Activated T-helper 9 cell treated with anti-CD3 and anti-CD28 coated beads, Interleukin-2, amount 50 U/mL, for 16 hours (primary cell): ENCODE measurements around the gene CAMKK2.
"Not testable (repeated sequence)": the region's sequence is repeated elsewhere in the genome, so short reads cannot be mapped to it uniquely, and the experiment has no call there.

Experiments used
- DNase-seq: peaks from one replicate; pipeline ENCODE4 v3.0.0-alpha.2; 2020; ENCODE audit warnings: low read depth

Gene CAMKK2

DNA sequence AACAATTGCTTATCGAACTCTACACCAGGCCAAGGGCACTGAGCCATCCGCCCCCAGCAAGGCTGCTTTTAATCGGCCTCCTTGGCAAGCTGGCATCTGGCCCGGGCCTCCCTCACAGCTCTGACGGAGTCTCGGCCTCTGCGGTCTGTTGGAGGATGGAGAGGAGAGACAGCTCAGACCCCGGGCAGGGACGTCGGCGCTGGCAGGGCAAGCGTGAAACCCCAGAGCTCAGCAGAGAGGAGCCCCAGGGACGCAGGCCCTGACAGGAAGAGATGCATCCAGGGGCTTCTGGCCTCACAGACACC is 17.5 kb downstream of the CAMKK2 start:
- DNase-seq, result no peak

DNA sequence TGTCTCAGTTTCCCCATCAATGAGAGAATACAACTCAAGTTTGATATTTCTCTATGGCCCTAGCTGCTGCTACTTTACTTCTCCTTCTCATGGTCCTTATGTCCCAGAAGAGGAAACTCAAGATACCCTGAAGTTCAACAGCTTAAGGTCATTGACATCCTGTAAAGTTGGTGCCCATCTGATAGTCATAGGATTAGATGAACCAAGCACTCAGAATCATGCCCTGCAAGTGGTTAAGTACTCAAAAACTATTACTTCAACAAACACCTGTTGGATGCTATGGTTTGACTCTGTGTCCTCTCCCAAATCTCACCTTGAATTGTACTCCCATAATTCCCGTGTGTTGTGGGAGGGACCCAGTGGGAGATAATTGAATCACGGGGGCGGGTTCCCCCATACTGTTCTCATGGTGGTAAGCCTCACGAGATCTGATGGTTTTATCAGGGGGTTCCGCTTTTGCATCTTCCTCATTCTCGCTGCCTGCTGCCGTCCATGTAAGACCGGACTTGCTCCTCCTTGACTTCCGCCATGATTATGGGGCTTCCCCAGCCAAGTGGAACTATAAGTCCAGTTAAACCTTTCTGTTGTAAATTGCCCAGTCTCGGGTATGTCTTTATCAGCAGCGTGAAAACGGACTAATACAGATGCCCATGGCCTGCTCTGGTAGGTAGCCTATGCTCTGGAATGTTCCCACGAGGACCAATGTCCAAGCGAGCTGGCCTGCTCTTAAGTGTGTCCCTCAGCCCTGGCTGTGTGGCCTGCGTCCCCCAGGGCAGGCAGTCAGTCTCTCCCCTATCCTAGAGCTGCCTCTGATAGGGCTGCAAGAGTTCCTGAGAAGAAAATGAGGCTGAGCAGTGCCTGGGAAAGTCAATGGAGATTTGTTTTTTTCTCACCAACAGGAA is 18.1 kb downstream of the CAMKK2 start:
- DNase-seq, result no peak

DNA sequence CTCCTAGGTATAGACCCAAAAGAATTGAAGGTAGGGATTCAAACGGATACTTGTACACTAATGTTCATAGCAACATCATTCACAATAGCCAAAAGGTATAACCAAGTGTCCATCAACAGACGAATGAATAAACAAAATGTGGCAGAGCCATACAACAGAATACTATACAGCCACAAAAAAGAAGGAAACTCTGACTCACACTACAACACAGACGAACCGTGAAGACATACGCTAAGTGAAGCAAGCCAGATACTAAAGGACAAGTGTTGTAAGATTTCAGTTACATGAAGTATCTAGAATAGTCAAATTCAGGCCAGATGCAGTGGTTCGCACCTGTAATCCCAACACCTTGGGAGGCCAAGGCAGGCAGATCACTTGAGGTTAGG is 19.1 kb downstream of the CAMKK2 start:
- no peak for DNase-seq

DNA sequence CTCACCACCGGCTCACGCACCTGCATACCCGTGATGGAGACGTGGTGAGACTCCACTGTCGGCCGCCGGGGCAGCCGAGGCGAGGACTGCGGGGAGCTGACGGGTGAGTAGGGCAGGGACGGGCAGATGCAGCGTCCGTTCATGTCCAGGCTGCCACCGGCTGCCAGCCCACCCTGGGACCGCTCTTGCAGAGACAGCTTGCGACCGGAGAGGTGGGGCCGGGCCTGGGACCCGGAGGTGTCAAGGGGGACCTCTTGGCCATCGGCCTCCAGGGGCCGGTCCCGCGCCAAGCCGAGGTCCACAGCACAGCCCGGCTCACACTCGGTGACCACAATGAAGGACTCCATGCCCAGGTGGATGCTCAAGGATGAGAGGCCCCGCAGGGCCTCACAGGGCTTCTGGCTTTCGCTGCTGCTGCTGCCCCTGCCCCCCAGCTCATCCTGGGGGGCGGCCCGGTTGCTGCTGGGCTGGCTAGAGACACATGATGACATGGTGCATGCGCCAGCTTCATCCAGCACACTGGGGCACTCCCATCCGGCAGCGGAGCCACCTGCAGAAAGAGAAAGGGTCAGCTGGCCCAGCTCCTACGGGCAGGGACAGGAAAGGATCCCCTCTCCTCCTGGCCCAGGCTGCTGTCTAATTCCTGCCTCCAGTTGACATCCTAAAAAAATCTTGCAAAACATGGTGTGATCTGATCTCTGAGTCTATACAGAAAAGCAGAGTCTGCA is 22.3 kb downstream of the CAMKK2 start:
- no peak for DNase-seq

DNA sequence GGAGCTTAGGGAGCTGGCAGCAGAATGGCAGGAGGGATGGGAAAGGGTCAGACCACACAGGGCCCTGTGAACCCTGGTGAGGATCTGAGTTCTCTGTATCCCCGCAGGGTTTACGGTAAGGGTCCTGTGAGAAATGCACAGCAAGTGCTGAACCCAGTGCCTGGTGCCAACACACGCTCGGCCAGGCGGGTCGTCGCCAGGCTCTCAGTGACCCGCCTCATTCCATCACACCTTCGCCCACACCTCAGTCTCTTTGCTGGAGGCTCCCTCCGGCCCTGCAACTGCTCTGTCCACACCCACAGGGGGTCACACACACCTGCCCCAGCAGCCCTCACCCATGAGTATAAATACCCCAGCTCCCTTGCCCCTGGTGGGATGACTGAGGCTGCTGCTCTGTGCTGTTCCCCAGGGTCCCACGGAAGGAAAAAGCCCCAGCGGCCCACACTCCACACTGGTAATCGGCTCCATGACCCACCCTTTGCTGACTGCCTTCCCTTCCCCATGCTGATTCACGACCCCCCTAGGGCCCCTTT is 23.1 kb downstream of the CAMKK2 start:
- DNase-seq, result no peak

DNA sequence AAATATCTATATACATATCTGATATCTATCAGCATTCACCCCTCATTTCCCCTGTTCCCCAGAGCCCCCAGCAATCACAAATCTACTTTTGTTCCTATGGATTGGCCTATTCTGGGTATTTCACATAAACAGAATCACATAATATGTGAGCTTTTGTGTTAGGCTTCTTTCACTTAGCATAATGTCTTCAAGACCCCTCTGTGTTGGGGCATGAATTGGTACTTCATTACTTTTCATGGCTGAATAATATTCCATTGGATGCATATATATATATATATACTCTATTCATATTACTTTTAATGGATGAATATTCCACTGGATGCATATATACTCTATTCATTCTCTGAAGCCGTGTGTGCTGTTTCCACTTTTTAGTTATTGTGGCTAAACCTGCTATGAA is 28.7 kb downstream of the CAMKK2 start:
- DNase-seq, result no peak

DNA sequence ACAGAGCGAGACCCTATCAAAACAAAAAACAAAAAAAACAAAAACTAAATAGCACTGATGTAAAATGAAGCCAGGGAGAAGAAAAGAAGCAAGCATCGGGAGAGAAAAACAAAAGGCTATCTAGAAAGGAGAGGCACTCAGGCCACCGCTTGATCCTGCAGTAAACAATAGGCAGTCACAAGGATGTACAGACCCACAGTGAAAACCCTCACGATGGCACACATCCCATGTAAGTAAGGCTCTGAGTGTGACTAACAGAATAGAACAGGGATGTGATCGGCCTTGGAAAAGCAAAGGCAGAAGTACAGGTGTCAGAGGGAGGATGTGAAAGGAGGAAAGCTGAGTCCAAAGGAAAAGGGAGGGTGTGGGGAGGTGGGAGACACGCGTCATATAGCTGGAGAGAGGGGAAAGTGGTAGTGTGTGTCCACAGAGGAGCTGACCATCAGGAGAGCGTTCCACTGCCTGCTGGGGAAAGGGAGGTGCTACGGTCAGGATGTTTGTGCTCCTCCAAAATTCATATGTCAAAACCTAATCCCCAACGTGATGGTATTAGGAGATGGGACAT is 31.5 kb downstream of the CAMKK2 start:
- no peak for DNase-seq

DNA sequence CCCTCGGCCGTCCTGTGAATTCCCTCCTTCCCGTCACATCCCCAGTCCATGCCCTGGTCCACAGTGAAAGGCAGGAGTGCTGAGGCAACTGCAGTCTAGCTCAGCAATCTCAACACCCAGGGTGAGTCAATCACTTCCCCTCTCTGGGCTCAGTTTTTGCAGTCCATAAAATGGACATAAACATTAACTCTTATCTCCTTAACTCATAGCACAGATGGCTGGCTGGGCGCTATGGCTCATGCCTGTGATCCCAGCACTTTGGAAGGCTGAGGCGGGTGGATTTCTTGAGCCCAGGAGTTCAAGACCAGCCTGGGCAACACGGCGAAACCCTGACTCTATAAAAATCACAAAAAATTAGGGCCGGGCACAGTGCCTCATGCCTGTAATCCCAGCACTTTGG is 32.4 kb downstream of the CAMKK2 start:
- no peak for DNase-seq

DNA sequence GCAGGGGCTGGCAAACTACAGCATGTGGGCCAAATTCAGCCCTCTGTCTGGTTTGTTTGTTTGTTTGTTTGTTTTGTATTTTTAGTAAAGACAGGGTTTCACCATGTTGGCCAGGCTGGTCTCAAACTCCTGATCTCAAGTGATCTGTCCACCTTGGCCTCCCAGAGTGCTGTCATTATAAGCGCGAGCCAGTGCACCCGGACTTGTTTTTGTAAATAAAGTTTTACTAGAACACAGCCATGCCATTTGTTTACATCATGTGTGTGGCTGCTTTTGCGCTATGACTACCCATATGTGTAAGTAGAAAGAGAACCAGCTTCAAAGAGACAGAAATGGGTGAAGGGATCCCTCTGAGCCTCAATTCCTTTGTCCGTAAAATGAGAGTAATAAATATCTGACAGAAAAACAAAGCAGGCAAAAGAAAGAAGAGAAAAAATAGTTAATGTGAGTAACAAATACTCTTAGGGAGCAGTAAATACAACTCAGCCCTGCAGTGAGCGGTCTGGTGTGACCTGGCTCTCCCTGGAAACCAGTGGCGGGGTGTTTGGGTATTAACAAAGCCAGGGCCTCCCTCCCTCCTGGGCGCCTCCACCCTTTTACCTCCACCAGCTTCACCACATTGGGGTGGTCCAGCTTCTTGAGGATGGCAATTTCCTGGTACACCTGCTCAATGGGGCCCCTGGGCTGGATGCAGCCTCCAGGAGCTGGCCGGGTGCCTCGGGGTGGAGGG is 33.1 kb downstream of the CAMKK2 start:
- no peak for DNase-seq

DNA sequence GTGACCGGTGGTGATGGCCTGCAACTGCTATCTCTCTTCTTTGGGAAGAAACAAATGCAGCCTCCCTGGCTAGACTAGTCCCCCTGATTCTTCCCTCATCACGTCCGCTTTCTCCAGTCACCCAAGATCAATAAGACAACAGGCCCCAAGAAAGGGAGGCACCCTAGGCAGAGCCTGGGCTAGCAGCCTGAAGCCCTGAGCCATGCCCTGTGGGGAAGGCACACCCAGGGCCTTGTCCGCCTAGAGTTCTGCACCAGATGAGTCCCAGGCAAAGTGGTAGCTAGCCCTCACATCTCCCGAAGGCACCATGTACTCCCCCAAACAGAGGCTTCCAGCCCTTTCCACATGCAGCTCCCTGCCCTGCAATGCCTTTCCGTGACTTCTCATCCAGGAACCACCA is 35.1 kb downstream of the CAMKK2 start:
- no peak for DNase-seq

DNA sequence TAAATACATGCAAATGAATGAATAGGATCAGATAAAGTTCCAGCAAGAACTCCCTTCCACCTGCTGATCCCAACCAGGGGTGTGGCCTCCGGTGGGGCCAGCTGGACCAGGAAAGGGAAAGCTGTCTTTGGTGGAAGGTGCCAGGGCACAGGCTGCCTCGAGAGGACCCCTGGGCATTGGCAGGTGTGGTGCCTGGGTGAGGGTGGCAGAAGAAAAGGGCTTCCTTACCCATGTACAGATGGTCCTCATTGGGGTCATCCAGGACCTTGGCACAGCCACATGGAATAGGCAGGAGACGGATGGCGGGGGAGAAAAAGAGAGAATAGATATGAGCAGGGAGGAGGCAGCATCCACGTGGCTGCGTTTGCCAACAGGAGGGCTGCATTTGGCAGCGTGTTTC is 36.4 kb downstream of the CAMKK2 start:
- DNase-seq, result no peak

DNA sequence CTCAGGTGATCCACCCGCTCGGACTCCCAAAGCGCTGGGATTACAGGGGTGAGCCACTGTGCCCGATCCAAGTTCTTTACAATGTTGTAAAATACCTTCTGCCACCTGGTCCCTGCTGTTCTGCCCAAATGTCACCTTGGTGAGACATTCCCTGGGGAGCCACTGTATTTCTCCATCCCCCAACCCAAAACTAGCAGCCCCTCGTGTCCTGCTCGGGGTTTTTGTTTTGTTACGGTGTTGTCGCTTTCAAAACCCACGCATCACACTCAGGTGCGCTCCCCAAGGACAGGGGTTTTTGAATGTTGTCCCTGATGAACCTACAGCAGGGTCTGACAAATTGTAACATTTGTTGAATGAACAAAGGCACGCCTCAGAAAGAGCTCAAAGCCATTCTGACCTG is 37.4 kb downstream of the CAMKK2 start:
- no peak for DNase-seq

DNA sequence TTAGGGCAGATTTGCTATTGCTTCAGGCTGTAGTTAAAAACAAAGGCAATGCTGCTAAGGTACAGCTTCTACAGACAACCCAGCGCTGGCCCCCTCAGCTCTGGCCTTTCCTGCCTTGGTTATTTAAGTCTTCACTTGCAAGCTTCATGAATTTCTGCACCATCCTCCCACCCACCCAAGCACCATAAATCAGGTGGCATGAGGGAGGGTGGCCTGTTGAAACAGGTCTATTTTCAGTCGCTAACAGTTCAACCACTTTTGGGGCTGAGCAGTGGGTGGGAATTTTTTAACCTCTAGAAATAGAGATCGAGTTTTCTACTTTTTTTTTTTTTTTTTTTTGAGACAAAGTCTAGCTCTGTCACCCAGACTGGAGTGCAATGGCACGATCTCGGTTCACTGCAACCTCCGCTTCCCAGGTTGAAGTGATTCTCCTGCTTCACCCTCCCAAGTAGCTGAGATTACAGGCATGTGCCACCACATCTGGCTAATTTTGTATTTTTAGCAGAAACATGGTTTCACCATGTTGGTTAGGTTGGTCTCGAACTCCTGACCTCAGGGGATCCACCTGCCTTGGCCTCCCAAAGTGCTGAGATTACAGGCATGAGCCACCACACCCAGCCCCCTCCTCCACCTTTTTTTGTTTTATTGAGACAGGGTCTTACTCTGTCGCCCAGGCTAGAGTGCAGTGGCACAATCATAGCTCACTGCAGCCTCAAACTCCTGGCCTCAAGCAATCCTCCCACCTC is 38.6 kb downstream of the CAMKK2 start:
- DNase-seq, result not testable (repeated sequence)

DNA sequence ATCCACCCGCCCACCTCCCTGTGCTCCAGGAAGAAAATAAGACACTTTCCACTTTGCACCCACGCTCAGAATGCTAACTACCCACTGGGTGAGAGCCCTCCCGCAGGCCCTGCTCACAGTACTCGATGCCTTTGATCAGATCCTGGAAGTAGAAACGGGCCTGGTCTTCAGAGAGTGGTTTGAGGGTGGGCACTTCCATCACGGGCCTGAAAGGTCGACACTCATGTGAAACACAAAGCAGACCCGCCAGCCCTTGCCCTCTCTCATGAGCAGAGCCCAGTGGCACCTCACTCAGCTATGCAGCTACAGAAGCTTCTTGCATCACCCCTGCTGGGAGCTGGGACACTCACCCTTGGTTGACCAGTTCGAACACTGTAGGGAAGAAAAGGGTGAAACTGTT is 41.1 kb downstream of the CAMKK2 start:
- no peak for DNase-seq

DNA sequence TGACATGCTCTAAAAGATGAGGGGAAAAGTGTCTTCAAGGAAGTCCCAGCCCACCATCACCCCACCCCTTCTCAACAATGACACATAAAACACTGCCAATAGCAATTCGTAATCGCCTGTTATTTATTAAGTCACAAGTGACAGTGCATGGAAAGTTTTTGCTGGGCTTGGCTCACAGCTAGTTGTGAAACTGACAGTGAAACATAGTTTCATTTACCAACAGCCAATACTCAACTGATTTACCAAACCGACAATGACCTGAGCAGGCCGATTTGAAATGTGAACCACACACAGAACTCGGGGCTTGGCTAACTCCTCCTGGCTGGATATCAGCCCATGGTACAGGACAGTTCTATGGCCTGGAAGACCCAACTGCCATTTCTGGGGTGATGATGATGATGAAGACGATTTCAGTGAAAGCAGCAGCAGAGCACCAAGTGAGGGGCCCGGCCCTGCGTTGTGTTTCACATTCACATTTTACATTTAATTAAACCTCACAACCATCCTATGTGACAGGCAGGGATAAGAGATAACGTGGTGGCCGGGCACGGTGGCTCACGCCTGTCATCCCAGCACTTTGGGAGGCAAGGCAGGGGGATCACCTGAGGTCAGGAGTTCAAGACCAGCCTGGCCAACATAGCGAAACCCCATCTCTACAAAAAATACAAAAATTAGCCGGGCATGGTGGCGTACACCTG is 42.7 kb downstream of the CAMKK2 start:
- no peak for DNase-seq

DNA sequence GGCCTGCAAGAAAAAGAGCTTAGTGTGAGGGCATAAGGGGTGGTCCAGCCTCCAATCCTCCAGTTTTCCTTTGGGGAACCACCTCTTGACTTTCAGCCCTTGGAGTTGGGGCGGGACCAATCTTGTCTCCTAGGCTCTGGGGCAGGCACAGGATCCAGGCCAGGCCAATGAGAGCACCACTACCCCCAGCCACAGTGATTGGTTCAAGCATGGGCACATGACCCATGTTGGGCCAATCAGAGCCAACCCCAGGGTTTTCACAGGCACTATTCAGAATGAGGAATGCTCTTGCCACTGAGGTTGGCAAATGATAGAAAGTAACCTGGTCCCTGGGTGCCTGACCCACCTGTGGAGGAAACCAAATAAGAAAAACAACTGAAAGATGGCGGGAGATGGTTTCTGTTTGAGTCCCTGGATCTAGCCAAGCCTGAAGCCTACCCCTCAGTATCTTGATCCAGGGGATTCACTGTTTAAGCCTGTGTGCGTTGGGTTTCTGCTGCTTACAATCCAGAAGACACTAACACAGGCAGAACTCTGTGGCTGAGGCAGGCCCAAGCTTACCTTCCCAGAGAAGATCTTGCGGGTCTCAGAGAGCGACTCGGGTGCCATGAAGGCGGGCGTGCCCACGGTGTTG is 43.7 kb downstream of the CAMKK2 start:
- no peak for DNase-seq

DNA sequence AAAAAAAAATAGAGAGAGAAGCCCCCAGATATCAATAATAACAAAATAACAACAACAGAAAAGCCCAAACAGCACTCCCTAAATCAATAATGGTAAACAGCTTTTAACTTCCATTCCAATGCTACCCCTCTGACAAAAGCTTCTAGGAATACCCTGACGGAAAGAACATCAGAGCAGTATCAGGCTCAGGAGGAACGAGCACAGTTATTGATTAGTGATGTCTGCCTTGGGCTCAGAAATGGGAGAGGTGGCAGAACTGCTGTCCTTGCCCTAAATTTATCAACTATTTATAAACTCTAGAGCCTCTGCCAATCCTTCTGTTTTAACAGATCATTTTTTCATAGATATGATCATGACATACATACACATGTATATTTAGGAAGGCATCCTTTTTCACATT is 44.7 kb downstream of the CAMKK2 start:
- DNase-seq, result no peak

DNA sequence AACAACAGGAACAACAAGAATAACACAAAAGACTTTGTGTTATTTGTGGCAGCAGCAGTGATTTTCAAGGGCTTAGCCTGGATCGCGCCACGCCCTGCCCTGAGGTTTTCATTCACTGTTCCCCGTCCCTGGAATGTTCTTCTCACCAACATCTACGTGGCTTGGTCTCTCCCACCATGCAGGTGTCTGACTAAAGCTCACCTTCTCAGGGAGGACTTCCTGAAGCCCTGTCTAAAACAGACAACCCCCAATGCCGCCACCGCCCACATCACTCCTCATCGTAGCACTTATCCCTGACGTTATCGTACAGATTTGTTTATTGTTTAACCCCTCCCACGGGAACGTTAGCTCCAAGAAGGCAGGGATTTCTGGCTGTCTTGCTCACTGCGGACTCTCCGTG is 46.1 kb downstream of the CAMKK2 start:
- no peak for DNase-seq

DNA sequence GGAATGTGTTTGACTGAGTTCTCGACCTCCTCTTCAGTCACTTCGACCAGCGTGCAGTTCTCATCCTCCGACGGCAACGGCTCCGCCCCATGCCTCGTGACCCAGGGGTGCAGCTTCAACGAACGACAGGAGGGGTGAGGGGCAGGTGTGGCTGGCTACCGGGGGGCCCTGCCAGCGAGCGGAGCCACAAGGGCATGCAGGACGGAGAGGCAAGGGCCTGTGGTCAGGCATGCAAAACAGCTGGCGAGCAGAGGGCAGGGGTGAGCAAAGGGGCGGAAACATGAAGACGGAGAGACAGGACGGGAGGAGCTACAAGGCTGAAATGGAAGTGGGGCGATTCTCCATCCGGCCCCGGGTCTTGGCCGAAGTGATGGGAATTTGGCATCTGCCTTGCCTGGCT is 47.9 kb downstream of the CAMKK2 start:
- no peak for DNase-seq

DNA sequence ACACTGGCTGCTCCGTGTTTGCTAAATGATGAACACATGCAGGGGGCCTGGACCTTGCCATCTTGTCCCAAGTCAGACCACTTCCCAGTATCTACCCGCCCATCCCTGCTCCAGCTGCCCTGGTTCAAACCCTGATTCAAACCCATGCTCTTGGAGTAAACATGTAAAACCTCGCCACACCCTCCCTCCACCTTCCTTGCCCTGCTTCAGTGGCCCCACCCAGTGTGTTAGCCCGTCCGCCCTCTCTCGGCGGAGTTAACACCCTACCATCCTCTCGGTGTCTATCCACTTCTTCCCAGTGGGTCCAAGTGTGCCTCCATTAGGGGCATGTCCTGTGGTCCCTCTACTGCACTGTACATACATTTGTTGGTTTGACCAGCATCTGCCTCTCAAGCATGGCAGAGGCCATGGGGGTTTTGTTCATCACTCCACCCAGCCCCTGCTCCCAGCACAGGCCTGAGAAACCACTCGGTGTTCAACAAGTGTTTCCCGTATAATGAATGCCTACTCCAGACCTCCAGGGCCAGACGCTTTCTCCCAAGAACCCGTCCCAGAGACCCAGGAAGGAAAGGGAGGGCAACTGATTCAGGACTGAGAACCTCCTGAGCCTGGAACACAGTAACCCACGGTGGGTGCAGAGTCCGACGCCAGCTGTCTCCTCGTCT is 49.5 kb downstream of the CAMKK2 start:
- no peak for DNase-seq
